K562 (cell line): ENCODE measurements around the gene FUCA1. TPM values are rescaled to one million over a fixed set of nuclear protein-coding genes. Genes with fewer than 3 reads are reported as not detected.

Experiments
- ATAC-seq: fragments of 200-7000 bp; cut with Tn5 transposase; 3 replicates; pipeline ENCODE4 v1.9.1; 2020; ENCODE audit warnings: moderate library complexity
- BruUV-seq: library from RNA; stranded (reverse); fragments of 400-500 nt; replicated peaks from 2 replicates; lab custom pipeline; 2021; lab: Mats Ljungman, UMichigan
- CTCF ChIA-PET: fragments of 300-600 bp; formaldehyde crosslinking; extraction: SDS; loops from one replicate; lab custom pipeline; 2021; ENCODE audit warnings: low intra/inter-chr PET ratio; lab: Yijun Ruan, JAX
- POLR2A ChIA-PET: fragments of 300-600, 350-650 bp; sonication (Branson Sonifier 250); formaldehyde crosslinking; extraction: SDS; loops from one replicate; lab custom pipeline; 2021; ENCODE audit warnings: antibody characterized with exemption, inconsistent platforms; lab: Yijun Ruan, JAX
- DNase-seq, 4 experiments: peaks; one replicate each; pipeline versions ENCODE4 v3.0.0 to v3.0.0-alpha.2; 2011 to 2018; ENCODE audit warnings: low spot score in 3 of 4, mixed read lengths in 3 of 4; ENCODE audit errors: extremely low read depth in 1 of 4
- FAIRE-seq: peaks from 2 replicates; lab custom pipeline; 2011; peaks lifted over from hg19 to GRCh38; lab: Jason Lieb, UNC
- H2AFZ ChIP-seq: 2 replicates; pipeline ENCODE4 v1.6.0; 2011; ENCODE audit warnings: low read depth, low read length, control low read depth, inconsistent platforms
- H3K27ac ChIP-seq: fragments of 200-600 bp; 3 replicates; pipeline ENCODE4 v1.8.0; 2011; ENCODE audit warnings: low read depth, mild to moderate bottlenecking, control low read depth, inconsistent platforms, low read length, moderate library complexity, mixed read lengths; ENCODE audit errors: extremely low read depth
- H3K27me3 ChIP-seq, 2 experiments: fragments of 300-600 bp in 1 of 2; 2 replicates in 1 of 2; 3 replicates in 1 of 2; pipeline versions ENCODE4 v1.6.0 to v1.8.0; 2011; ENCODE audit warnings: inconsistent platforms in 2 of 2, low read length in 2 of 2, mild to moderate bottlenecking in 1 of 2, mixed read lengths in 1 of 2, moderate library complexity in 1 of 2; ENCODE audit not compliant: control insufficient read depth in 2 of 2, insufficient read depth in 2 of 2
- H3K36me3 ChIP-seq: fragments of 300-600 bp; 3 replicates; pipeline ENCODE4 v1.8.0; 2011; ENCODE audit warnings: mild to moderate bottlenecking, low read length, inconsistent platforms; ENCODE audit not compliant: control insufficient read depth, insufficient read depth
- H3K4me1 ChIP-seq, 2 experiments: fragments of 200-600 bp in 1 of 2; replicated peaks in 1 of 2; 2 replicates in 1 of 2; 3 replicates in 1 of 2; pipeline versions ENCODE4 v1.5.1 to v1.8.0; 2011; ENCODE audit warnings: inconsistent platforms in 2 of 2, low read length in 2 of 2, mild to moderate bottlenecking in 1 of 2, mixed read lengths in 1 of 2, moderate library complexity in 1 of 2; ENCODE audit not compliant: control insufficient read depth in 2 of 2, insufficient read depth in 2 of 2
- H3K4me2 ChIP-seq: 2 replicates; pipeline ENCODE4 v1.6.1; 2011; ENCODE audit warnings: low read length, control low read depth, inconsistent platforms, mixed read lengths; ENCODE audit not compliant: insufficient read depth
- H3K4me3 ChIP-seq: fragments of 200-600 bp; sonication (generic), shearing (Covaris generic); 2 replicates; pipeline ENCODE4 v1.5.1; 2016; ENCODE audit warnings: control low read depth, inconsistent platforms
- H3K79me2 ChIP-seq: fragments of 200-600 bp; 3 replicates; pipeline ENCODE4 v1.8.0; 2011; ENCODE audit warnings: low read length, inconsistent platforms; ENCODE audit not compliant: control insufficient read depth, insufficient read depth
- H3K9ac ChIP-seq, 2 experiments: 2 replicates each; pipeline versions ENCODE4 v1.6.0 to v1.6.1; 2011; ENCODE audit warnings: low read depth in 2 of 2, low read length in 2 of 2, control low read depth in 1 of 2, inconsistent platforms in 1 of 2, mild to moderate bottlenecking in 1 of 2, mixed read lengths in 1 of 2; ENCODE audit not compliant: insufficient read depth in 1 of 2
- H3K9me1 ChIP-seq: one replicate; pipeline ENCODE4 v1.6.0; 2011; ENCODE audit warnings: inconsistent platforms, mild to moderate bottlenecking, low read length, moderate library complexity; ENCODE audit not compliant: control insufficient read depth, insufficient read depth
- H3K9me3 ChIP-seq: replicated peaks from 2 replicates; pipeline ENCODE4 v1.5.1; 2011; ENCODE audit warnings: low read depth, low read length, inconsistent platforms; ENCODE audit not compliant: control insufficient read depth, insufficient read depth
- H4K20me1 ChIP-seq: replicated peaks from 2 replicates; pipeline ENCODE4 v1.6.1; 2011; ENCODE audit warnings: low read length, inconsistent platforms, mixed read lengths; ENCODE audit not compliant: control insufficient read depth, insufficient read depth
- CEBPB ChIP-seq: fragments of 450-650 bp; IDR thresholded peaks from 2 replicates; pipeline ENCODE4 v1.6.1; 2016; ENCODE audit warnings: missing genetic modification characterization, missing compliant biosample characterization
- MEIS2 ChIP-seq: fragments of 450-650 bp; IDR thresholded peaks from 2 replicates; pipeline ENCODE4 v1.6.1; 2014; ENCODE audit warnings: mild to moderate bottlenecking; ENCODE audit not compliant: partially characterized antibody
- PBX2 ChIP-seq, 2 experiments: IDR thresholded peaks in 1 of 2; conservative IDR thresholded peaks in 1 of 2; 2 replicates each; pipeline ENCODE4 v1.6.1; 2016; ENCODE audit warnings: low read depth in 2 of 2, mild to moderate bottlenecking in 1 of 2, missing compliant biosample characterization in 1 of 2, missing genetic modification characterization in 1 of 2, moderate library complexity in 1 of 2
- SREBF1 ChIP-seq: fragments of 150-350 bp; IDR thresholded peaks from 2 replicates; pipeline ENCODE4 v1.6.1; 2014; ENCODE audit warnings: antibody characterized with exemption, low read depth, low read length, borderline replicate concordance
- WGBS: fragments of 100-300 bp; shearing (Covaris generic); methylation state at CpG from one replicate; pipeline ENCODE4 v1.1.6; 2016; ENCODE audit warnings: low coverage, mixed read lengths; ENCODE audit not compliant: insufficient coverage; ENCODE audit errors: missing lambda C conversion rate; 5-methylcytosine and 5-hydroxymethylcytosine counted together
- in situ Hi-C: fragments of 300-500 bp; cut with MboI; formaldehyde crosslinking; loops from 4 replicates; pipeline ENCODE4 v1.15.0; 2018; ENCODE audit warnings: inconsistent platforms, mixed read lengths
- intact Hi-C: fragments of 100-400 bp; cut with micrococcal nuclease; formaldehyde crosslinking; loops from 2 replicates; pipeline ENCODE4 v1.14.2; 2022
- polyA plus RNA-seq, 8 experiments: library from polyadenylated mRNA; depleted of rRNA in 4 of 8; stranded (reverse) in 5 of 8; unstranded in 3 of 8; fragments of >200 nt; fragmentation: Nextera tagmentation in 2 of 8; fragmentation: Illumina TruSeq in 1 of 8; extraction: Ambion mirVana in 2 of 8; extraction: Trizol in 1 of 8; gene quantifications; 2 replicates each; pipeline versions ENCODE4 v1.2.1 to v1.2.3, GENCODE V29; 2011 to 2014; ENCODE audit warnings: inconsistent platforms in 1 of 8, missing spikeins in 1 of 8
- total RNA-seq, 7 experiments: library from RNA; depleted of rRNA in 6 of 7; stranded (reverse); fragments of >200 nt in 6 of 7; fragmentation: Illumina TruSeq in 2 of 7; extraction: Trizol in 2 of 7; gene quantifications; 2 replicates each; pipeline versions ENCODE4 v1.2.1 to v1.2.3, GENCODE V29; 2011 to 2021; ENCODE audit warnings: low replicate concordance in 1 of 7

Gene FUCA1
- total and polyA plus RNA-seq, 9 of the 15 experiments (the other 6 are each of a cell fraction or from before 2014, with no cell fraction given): 7.0 to 20.5 (median 13.5) TPM

GRCh38 chr1:23897083-23897482 lies 29.0 kb upstream of the FUCA1 start:
- Histone ChIP-seq H3K4me3 (no peak overlapping the region), H3K9me3 (no peaks in the 10 kb centered on the region), H4K20me1 (no peaks in the 10 kb centered on the region), H2AFZ (no peak overlapping the region), H3K4me2 (no peak overlapping the region), H3K36me3 (no peaks in the 10 kb centered on the region), H3K27me3 (peaks cover 4 to 21% of the 10 kb centered on the region in 2 experiments), H3K9me1 (no peaks in the 10 kb centered on the region), H3K4me1 (peaks cover 3 to 5% of the 10 kb centered on the region in 2 experiments; a peak in 3 of 5 replicates), H3K9ac (no peak overlapping the region), H3K79me2 (no peaks in the 10 kb centered on the region), H3K27ac (no peak overlapping the region)
- intact Hi-C loops (no loop called here), in situ Hi-C loops (no loop called here)
- 39% methylated on average over 6 of the region's 6 CpGs for WGBS
- DNase-seq (no peak), ATAC-seq (no peak), FAIRE-seq (no peak)
- no TSS peak for BruUV-seq
- POLR2A ChIA-PET: interaction anchor here (1.2 to 1.4 kb wide), 5 partner anchors 9 to 123 kb away, joined by 3 to 6 read pairs (median 4); no protein-coding TSS in a partner anchor
- CTCF ChIA-PET: no interaction called here
- TF ChIP-seq MEIS2 (peak; percentile 51), SREBF1 (no peak), PBX2 (CRISPR knock-in tag; IDR thresholded peaks at IDR 0.05; ENCODE audit: low read depth) (no peak), PBX2 (tag; conservative IDR thresholded peaks at IDR 0.05; ENCODE audit: low read depth) (0 out of 2 replicates have a peak, but pooled peaks have one; percentile 30), CEBPB (tag) (peak; percentile 56)
